Panc1 (cell line): Measurements from ENCODE around the gene KCNJ9. TPM values are rescaled to one million over a fixed set of nuclear protein-coding genes. Genes with fewer than 3 reads are reported as not detected.

Experiments used
- ATAC-seq: fragments of 200-7000 bp; cut with Tn5 transposase; 2 replicates; pipeline ENCODE4 v1.9.1; 2020; ENCODE audit warnings: mild to moderate bottlenecking, moderate library complexity
- BruUV-seq: library from RNA; stranded (reverse); fragments of 400-500 nt; replicated peaks from 2 replicates; lab custom pipeline; 2021; lab: Mats Ljungman, UMichigan
- CTCF ChIA-PET: fragments of 300-600 bp; sonication (Branson Sonifier 250); formaldehyde crosslinking; loops from one replicate; lab custom pipeline; 2022; ENCODE audit warnings: antibody characterized with exemption; lab: Charles Lee
- POLR2A ChIA-PET: fragments of 300-600 bp; sonication (Branson Sonifier 250); formaldehyde crosslinking; loops from one replicate; lab custom pipeline; 2022; ENCODE audit warnings: antibody characterized with exemption; lab: Charles Lee
- DNase-seq: peaks from one replicate; pipeline ENCODE4 v3.0.0-alpha.2; 2010; ENCODE audit warnings: low read depth, low spot score
- H3K27ac ChIP-seq: 2 replicates; pipeline ENCODE4 v1.5.1; 2011; ENCODE audit warnings: mild to moderate bottlenecking, low read length, inconsistent platforms
- H3K27me3 ChIP-seq: fragments of 200-500 bp; sonication (Bioruptor generic); 2 replicates; pipeline ENCODE4 v1.6.0; 2014; ENCODE audit warnings: low read length, inconsistent platforms; ENCODE audit not compliant: control insufficient read depth, insufficient read depth
- H3K36me3 ChIP-seq: fragments of 200-500 bp; sonication (Bioruptor generic); 2 replicates; pipeline ENCODE4 v1.5.1; 2014; ENCODE audit warnings: inconsistent platforms, mild to moderate bottlenecking, low read length, moderate library complexity; ENCODE audit not compliant: control insufficient read depth, insufficient read depth
- H3K4me1 ChIP-seq: 2 replicates; pipeline ENCODE4 v1.5.1; 2011; ENCODE audit warnings: inconsistent platforms, mild to moderate bottlenecking, low read length, moderate library complexity; ENCODE audit not compliant: control insufficient read depth, insufficient read depth
- H3K4me3 ChIP-seq, 2 experiments: 2 replicates each; pipeline ENCODE4 v1.5.1; 2011 to 2012; ENCODE audit warnings: low read depth in 2 of 2, low read length in 2 of 2, mild to moderate bottlenecking in 2 of 2, inconsistent platforms in 1 of 2, moderate library complexity in 1 of 2
- H3K9me3 ChIP-seq: fragments of 200-500 bp; sonication (Bioruptor generic); 2 replicates; pipeline ENCODE4 v1.5.1; 2014; ENCODE audit warnings: low read depth, mild to moderate bottlenecking, inconsistent platforms, low read length, moderate library complexity; ENCODE audit not compliant: control insufficient read depth, insufficient read depth
- CTCF ChIP-seq: fragments of 450-650 bp; IDR thresholded peaks from 2 replicates; pipeline ENCODE4 v1.5.1; 2017; ENCODE audit warnings: mild to moderate bottlenecking
- POLR2AphosphoS5 ChIP-seq: IDR thresholded peaks from 2 replicates; pipeline ENCODE4 v1.6.1; 2012; ENCODE audit warnings: mild to moderate bottlenecking, low read depth, low read length, moderate library complexity
- REST ChIP-seq, 2 experiments: IDR thresholded peaks; 2 replicates each; pipeline ENCODE4 v1.6.1; 2011 to 2012; ENCODE audit warnings: low read depth in 2 of 2, control low read depth in 1 of 2, low read length in 1 of 2, mild to moderate bottlenecking in 1 of 2, moderate library complexity in 1 of 2; ENCODE audit not compliant: insufficient read depth in 1 of 2
- SIN3A ChIP-seq: IDR thresholded peaks from 2 replicates; pipeline ENCODE4 v1.6.1; 2012; ENCODE audit warnings: low read depth, mild to moderate bottlenecking, low read length, moderate library complexity, borderline replicate concordance; ENCODE audit not compliant: insufficient read depth
- TCF7L2 ChIP-seq: IDR thresholded peaks from 2 replicates; pipeline ENCODE4 v1.6.1; 2011; ENCODE audit warnings: mild to moderate bottlenecking, low read depth, low read length, inconsistent platforms
- in situ Hi-C: cut with HindIII; loops from 2 replicates; pipeline ENCODE4 v1.10.0; 2016; ENCODE audit warnings: low sequenced_read_pairs, low pct_unique_long_range_greater_than_20kb
- intact Hi-C: fragments of 100-400 bp; cut with micrococcal nuclease; formaldehyde crosslinking; loops from one replicate; pipeline ENCODE4 v1.10.0; 2022; ENCODE audit not compliant: unreplicated experiment
- total RNA-seq: library from RNA; stranded (reverse); gene quantifications from one replicate; pipeline ENCODE4 v1.2.1, GENCODE V29; 2021; ENCODE audit not compliant: unreplicated experiment

The KCNJ9 gene
- total RNA-seq, 1 experiment from 2014 or later: not detected

GRCh38 chr1:160127865-160128523 is 46.7 kb downstream of the KCNJ9 start:
- POLR2A ChIA-PET: no interaction called here
- no TSS peak for BruUV-seq
- no peak overlapping the region for H3K27ac ChIP-seq
- intact Hi-C loops (no loop called here), in situ Hi-C loops (no loop called here)
- no peaks in the 10 kb centered on the region for H3K9me3 ChIP-seq
- H3K27me3 ChIP-seq: no peaks in the 10 kb centered on the region
- no peaks in the 10 kb centered on the region for H3K4me1 ChIP-seq
- CTCF ChIA-PET: no interaction called here
- ATAC-seq (no peak), DNase-seq (no peak)
- TF ChIP-seq REST (IDR thresholded peaks at IDR 0.05; ENCODE audit: insufficient read depth in 1 of 2, low read depth in 2 of 2, low read length in 1 of 2) (no peak), POLR2AphosphoS5 (no peak), CTCF (no peak), SIN3A (no peak), TCF7L2 (no peak)
- no peaks in the 10 kb centered on the region for H3K36me3 ChIP-seq
- no peak overlapping the region for H3K4me3 ChIP-seq

- intact Hi-C loops: no loop called here
- ChIA-PET CTCF (no interaction called here), POLR2A (no interaction called here)
- in situ Hi-C loops: no loop called here
- DNase-seq: no peak
- H3K27ac ChIP-seq: no peak overlapping the region
- H3K36me3 ChIP-seq: no peaks in the 10 kb centered on the region
- TF ChIP-seq CTCF (no peak), TCF7L2 (no peak), SIN3A (no peak), REST (IDR thresholded peaks at IDR 0.05; ENCODE audit: insufficient read depth in 1 of 2, low read depth in 2 of 2, low read length in 1 of 2) (no peak), POLR2AphosphoS5 (no peak)
- no peaks in the 10 kb centered on the region for H3K9me3 ChIP-seq
- no peaks in the 10 kb centered on the region for H3K4me1 ChIP-seq
- H3K4me3 ChIP-seq: no peak overlapping the region
- no peak for ATAC-seq
- no TSS peak for BruUV-seq
- H3K27me3 ChIP-seq: no peaks in the 10 kb centered on the region
Observed at GRCh38 chr1:160128636-160129035, 47.3 kb downstream of the KCNJ9 start.
